IPS-18c (cell line): ENCODE measurements around the gene NKTR.

Experiments
- H3K4me3 ChIP-seq: 2 replicates; pipeline ENCODE4 v1.7.0; 2013; ENCODE audit warnings: low read depth, mild to moderate bottlenecking, low read length, moderate library complexity; ENCODE audit not compliant: insufficient read depth
- H3K9me3 ChIP-seq: one replicate; pipeline ENCODE4 v1.6.1; 2013; ENCODE audit warnings: mild to moderate bottlenecking, low read length, moderate library complexity; ENCODE audit not compliant: control insufficient read depth, insufficient read depth

Gene NKTR

GRCh38 chr3:42683875-42684598 is 83.6 kb downstream of the NKTR start:
- Histone ChIP-seq H3K9me3 (no peaks in the 10 kb centered on the region), H3K4me3 (no peak overlapping the region)

DNA sequence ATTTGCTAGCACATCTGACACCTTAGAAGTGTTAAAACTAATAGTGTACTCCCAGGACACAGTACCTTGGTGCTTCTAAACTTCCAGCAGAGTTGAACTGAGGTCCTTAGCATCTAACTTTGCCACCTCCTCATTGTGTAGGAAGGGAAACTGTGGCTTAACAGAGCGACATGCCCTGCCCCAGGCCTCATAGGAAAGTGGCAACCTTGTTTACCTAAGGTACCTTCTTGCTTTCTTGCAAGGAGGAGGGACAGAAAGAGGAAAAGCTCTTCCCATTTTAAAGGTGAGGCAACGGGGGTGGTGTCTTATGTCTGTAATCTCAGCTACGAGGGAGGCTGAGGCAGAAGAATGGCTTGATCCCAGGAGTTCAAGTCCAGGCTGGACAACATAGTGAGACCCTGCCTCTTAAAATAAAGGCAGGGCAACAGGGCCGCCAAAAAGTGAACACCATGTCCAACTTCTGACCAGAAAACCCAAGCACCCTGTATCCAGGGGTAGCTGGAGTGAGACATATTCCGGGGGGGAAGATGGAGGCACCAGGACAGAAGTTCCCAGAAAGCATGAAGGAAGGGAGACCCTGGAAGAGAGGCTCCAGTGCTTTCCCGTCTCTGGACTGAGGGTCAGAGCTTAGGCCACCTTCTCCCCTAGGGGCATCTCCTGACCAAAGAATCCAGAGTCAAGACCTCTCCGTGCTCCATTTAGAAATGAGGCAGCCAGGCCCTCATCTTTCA is 84.3 kb downstream of the NKTR start:
- H3K9me3 ChIP-seq, result no peaks in the 10 kb centered on the region
- H3K4me3 ChIP-seq, result no peak overlapping the region

GRCh38 chr3:42685363-42685881 is 84.9 kb downstream of the NKTR start, which contains the start of gene KLHL40:
KLHL40 (plus strand) TSS chr3:42685537; CDS start chr3:42685619, 82 bp downstream.
- Histone ChIP-seq H3K9me3 (no peaks in the 10 kb centered on the region), H3K4me3 (no peak within 1 kb of the TSS)

DNA sequence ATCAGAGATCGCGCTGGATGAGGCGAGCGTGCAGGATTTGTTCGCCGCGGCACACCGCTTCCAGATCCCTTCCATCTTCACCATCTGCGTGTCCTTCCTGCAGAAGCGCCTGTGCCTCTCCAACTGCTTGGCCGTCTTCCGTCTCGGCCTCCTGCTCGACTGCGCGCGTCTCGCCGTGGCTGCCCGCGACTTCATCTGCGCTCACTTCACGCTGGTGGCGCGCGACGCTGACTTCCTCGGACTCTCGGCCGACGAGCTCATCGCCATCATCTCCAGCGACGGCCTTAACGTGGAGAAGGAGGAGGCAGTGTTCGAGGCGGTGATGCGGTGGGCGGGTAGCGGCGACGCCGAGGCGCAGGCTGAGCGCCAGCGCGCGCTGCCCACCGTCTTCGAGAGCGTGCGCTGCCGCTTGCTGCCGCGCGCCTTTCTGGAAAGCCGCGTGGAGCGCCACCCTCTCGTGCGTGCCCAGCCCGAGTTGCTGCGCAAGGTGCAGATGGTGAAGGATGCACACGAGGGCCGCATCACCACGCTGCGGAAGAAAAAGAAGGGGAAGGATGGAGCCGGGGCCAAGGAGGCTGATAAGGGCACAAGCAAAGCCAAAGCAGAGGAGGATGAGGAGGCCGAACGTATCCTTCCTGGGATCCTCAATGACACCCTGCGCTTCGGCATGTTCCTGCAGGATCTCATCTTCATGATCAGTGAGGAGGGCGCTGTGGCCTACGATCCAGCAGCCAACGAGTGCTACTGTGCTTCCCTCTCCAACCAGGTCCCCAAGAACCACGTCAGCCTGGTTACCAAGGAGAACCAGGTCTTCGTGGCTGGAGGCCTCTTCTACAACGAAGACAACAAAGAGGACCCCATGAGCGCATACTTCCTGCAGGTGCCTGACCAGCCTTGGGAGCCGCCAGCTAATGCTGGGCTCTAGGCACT is 85.7 kb downstream of the NKTR start:
- no peak overlapping the region for H3K4me3 ChIP-seq
- no peaks in the 10 kb centered on the region for H3K9me3 ChIP-seq

- no peaks in the 10 kb centered on the region for H3K9me3 ChIP-seq
- H3K4me3 ChIP-seq, result no peak overlapping the region
Observed at GRCh38 chr3:42686832-42687650, 86.6 kb downstream of the NKTR start.

GRCh38 chr3:42688016-42688415 is 87.5 kb downstream of the NKTR start:
- H3K9me3 ChIP-seq, result no peaks in the 10 kb centered on the region
- no peak overlapping the region for H3K4me3 ChIP-seq

DNA sequence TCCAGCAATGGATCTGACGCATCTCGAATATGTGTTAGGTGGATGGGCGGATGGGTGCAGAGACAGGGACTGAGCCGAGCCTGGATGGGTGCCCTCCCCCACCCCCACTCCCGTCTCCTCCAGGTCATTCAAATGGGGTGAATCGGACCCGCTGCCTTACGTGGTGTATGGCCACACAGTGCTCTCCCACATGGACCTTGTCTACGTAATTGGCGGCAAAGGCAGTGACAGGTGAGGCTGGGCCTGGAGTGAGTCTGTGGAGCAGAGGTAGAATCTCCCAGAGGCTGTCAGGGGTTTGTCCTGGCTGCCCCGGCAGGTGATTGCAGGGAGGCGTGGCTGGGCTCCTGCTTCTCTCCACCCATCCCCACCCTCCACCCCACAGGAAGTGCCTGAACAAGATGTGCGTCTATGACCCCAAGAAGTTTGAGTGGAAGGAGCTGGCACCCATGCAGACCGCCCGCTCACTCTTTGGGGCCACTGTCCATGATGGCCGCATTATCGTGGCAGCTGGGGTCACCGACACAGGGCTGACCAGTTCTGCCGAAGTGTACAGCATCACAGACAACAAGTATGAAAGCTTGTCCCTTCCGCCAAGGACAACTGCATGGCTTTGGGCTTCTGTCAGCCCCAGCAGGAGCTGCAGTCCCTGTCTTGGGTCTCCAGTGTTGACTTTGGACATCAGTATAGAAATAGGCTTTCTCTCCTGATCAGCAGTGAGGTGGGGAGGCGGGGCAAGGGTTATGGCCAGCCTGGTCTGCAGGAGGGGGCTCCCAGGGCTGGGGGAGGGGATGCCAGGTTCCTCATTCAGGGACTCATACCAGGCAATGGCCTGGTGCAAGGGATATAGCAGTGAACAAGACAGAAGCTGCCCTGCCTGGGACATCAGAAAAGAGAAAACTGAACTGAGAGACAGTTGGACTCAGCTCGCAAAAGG is 88.3 kb downstream of the NKTR start:
- H3K4me3 ChIP-seq, result no peak overlapping the region
- no peaks in the 10 kb centered on the region for H3K9me3 ChIP-seq

DNA sequence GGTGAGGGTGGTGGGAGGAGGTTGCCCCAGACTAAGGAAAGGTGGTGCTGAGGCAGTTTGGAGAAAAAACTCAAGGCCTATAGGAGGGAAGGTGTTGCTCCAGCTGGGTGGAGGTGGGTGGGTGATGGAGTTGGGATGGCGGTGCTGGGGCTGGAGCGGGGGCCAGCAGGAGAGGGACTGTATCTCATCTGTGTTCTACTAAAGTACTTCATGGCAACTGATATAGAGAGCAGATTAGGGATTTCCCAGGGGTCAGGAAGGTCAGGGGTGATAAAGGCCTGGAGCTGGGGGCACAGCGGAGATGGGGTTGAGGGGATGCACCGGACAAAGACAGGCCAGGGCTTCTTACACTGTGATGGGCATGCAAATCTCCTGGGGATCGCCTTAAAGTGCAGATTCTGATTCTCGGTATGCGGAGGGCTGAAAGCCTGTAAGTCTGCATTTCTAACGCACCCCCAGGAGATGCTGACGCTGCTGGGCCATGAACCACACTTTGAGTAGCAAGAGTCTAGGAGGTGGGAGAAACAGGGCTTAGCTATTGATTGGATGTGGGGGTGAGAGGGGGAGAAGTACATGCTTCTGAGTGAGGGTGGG is 89.0 kb downstream of the NKTR start:
- H3K9me3 ChIP-seq, result no peaks in the 10 kb centered on the region
- H3K4me3 ChIP-seq, result no peak overlapping the region

- H3K4me3 ChIP-seq, result no peak overlapping the region
Observed at GRCh38 chr3:42690191-42690590, 89.7 kb downstream of the NKTR start.

DNA sequence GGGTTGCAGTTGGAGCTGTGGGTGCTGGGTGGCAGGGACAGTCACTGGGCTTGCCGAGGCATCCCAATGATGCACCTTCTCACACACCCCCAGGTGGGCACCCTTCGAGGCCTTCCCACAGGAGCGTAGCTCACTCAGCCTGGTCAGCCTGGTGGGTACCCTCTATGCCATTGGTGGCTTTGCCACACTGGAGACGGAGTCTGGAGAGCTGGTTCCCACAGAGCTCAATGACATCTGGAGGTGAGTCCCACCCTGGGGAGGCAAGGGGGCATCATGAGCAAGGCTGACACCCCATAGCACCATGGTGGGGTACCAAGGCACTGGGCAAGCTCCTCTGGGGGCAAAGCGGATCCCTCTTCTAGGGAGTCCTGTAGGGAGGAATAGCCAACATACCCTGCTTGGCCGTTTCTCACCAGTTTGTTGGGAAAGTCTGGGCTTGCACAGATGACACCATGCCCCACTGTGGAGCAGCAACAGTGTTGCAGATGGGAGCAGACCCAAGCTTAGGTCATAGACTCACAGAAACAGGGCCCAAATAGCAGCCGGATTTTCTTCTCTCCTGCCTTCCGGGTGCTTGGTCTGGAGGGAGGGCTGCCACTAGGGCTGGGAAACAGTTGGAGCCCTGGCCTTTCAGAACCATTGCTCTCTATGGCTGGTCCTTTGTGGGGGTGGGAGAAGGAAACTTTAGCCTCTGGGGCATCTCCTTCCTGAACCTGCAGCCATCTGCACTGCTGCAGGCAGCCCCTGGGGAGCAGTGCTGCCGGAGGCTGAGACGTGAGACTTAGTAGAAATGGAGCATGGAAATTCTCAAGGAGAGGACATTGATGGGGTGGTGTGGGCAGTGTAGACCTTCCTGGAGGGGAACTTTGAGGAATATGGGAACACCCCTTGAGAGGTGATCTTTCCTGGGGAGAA is 90.5 kb downstream of the NKTR start:
- Histone ChIP-seq H3K9me3 (no peaks in the 10 kb centered on the region), H3K4me3 (no peak overlapping the region)

More at GRCh38 chr3:42690191-42690590, 89.7 kb downstream of the NKTR start:
- H3K9me3 ChIP-seq, result no peaks in the 10 kb centered on the region

- Histone ChIP-seq H3K9me3 (no peaks in the 10 kb centered on the region), H3K4me3 (no peak overlapping the region; the same call in 1 of the 2 replicates)
Observed at GRCh38 chr3:42691816-42692666, 91.6 kb downstream of the NKTR start.

GRCh38 chr3:42692667-42693529 is 92.4 kb downstream of the NKTR start:
- Histone ChIP-seq H3K4me3 (no peak overlapping the region), H3K9me3 (no peaks in the 10 kb centered on the region)

DNA sequence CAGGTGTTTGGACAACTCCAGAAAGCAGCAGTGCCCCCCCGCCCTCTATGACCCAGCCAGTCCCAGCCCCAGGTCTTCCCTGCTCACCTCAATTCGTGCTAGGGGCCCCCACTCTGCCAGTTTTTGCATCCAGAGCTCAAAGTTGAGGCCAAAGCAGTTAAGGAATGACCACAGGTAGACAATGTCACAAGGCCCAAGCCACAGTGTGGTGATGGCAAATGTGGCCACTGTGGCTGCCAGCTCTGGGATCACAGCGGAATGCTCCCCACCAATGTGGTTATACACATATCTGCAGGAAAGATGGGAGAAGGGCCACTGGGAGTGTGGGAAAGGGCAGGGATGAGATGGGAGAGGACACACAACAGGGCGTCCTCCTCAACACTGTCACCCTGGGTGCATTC is 93.0 kb downstream of the NKTR start:
- no peaks in the 10 kb centered on the region for H3K9me3 ChIP-seq
- H3K4me3 ChIP-seq, result no peak overlapping the region
